Stimulated activated CD4-positive, alpha-beta T cell treated with anti-CD3 and anti-CD28 coated beads, Interleukin-12 subunit alpha, Interleukin-12 subunit beta, amount 100 ng/mL, for 24 hours (primary cell): Measurements from ENCODE around the gene ZSWIM4.
A peak's percentile ranks its signal among the peaks of the same experiment; 100 is the strongest.
"Not testable (repeated sequence)": the region's sequence is repeated elsewhere in the genome, so short reads cannot be mapped to it uniquely, and the experiment has no call there.

Experiments used
- DNase-seq, 2 experiments: peaks; one replicate each; pipeline ENCODE4 v3.0.0-alpha.2; 2020; ENCODE audit warnings: low read depth in 2 of 2

ZSWIM4 gene

GRCh38 chr19:13794757-13795589 lies at the start of gene ZSWIM4:
ZSWIM4 (plus strand) TSS chr19:13795443; CDS start chr19:13795649, 206 bp downstream.
- peak; percentile 89 to 94 for DNase-seq

- no peak for DNase-seq
These were observed 48.2 kb upstream of the ZSWIM4 start for GRCh38 chr19:13747098-13747453.

- DNase-seq: no peak
These were observed 46.9 kb upstream of the ZSWIM4 start for GRCh38 chr19:13748169-13748828.

- no peak for DNase-seq
These were observed 43.8 kb upstream of the ZSWIM4 start for GRCh38 chr19:13751436-13751835.

- not testable (repeated sequence) for DNase-seq
These were observed 41.6 kb upstream of the ZSWIM4 start for GRCh38 chr19:13753622-13754021.

GRCh38 chr19:13756210-13756609 lies 39.0 kb upstream of the ZSWIM4 start:
- DNase-seq: no peak

GRCh38 chr19:13757805-13758772 lies 37.2 kb upstream of the ZSWIM4 start:
- no peak for DNase-seq

GRCh38 chr19:13758795-13759194 lies 36.4 kb upstream of the ZSWIM4 start:
- no peak for DNase-seq

- DNase-seq: no peak
These were observed 33.8 kb upstream of the ZSWIM4 start for GRCh38 chr19:13761423-13761822.

GRCh38 chr19:13762635-13763235 lies 32.5 kb upstream of the ZSWIM4 start:
- no peak for DNase-seq

- DNase-seq: no peak
These were observed 32.0 kb upstream of the ZSWIM4 start for GRCh38 chr19:13763265-13763664.

- peak; percentile 48 to 57 for DNase-seq
These were observed 31.0 kb upstream of the ZSWIM4 start, which contains the start of gene MRI1 for GRCh38 chr19:13764101-13764807. MRI1 (plus strand) TSS chr19:13764522; CDS start chr19:13764589, 67 bp downstream.

GRCh38 chr19:13764821-13765394 lies 30.3 kb upstream of the ZSWIM4 start:
- peak in 1 of 2 experiments; percentile 33 for DNase-seq

GRCh38 chr19:13765395-13766094 lies 29.7 kb upstream of the ZSWIM4 start:
- no peak for DNase-seq

- DNase-seq: no peak
These were observed 29.2 kb upstream of the ZSWIM4 start for GRCh38 chr19:13766095-13766481.

GRCh38 chr19:13768510-13768909 lies 26.7 kb upstream of the ZSWIM4 start:
- DNase-seq: no peak

GRCh38 chr19:13770013-13770635 lies 25.1 kb upstream of the ZSWIM4 start:
- no peak for DNase-seq

- DNase-seq: peak; percentile 75 to 83
These were observed 20.7 kb upstream of the ZSWIM4 start, which contains the start of gene C19orf53 for GRCh38 chr19:13774217-13775191. C19orf53 (plus strand) TSS chr19:13774456; CDS start chr19:13774478, 22 bp downstream.
